IPS-20b (cell line): Measurements from ENCODE around the gene LLGL1.
"Not testable (repeated sequence)": the region's sequence is repeated elsewhere in the genome, so short reads cannot be mapped to it uniquely, and the experiment has no call there.

Source experiments
- H3K27ac ChIP-seq: one replicate; pipeline ENCODE4 v1.5.1; 2013; ENCODE audit warnings: low read length
- H3K27me3 ChIP-seq: 2 replicates; pipeline ENCODE4 v1.6.1; 2013; ENCODE audit warnings: mild to moderate bottlenecking, low read length, inconsistent platforms; ENCODE audit not compliant: insufficient read depth
- H3K36me3 ChIP-seq: 2 replicates; pipeline ENCODE4 v1.6.1; 2013; ENCODE audit warnings: low read depth, mild to moderate bottlenecking, inconsistent platforms, low read length, moderate library complexity; ENCODE audit not compliant: insufficient read depth
- H3K4me1 ChIP-seq: 2 replicates; pipeline ENCODE4 v1.6.1; 2013; ENCODE audit warnings: mild to moderate bottlenecking, control low read depth, inconsistent platforms, low read length, moderate library complexity; ENCODE audit not compliant: insufficient read depth
- H3K4me3 ChIP-seq: 2 replicates; pipeline ENCODE4 v1.5.1; 2013; ENCODE audit warnings: mild to moderate bottlenecking, low read length, inconsistent platforms
- H3K9ac ChIP-seq: 2 replicates; pipeline ENCODE4 v1.6.1; 2013; ENCODE audit warnings: low read depth, mild to moderate bottlenecking, inconsistent platforms, low read length, moderate library complexity
- H3K9me3 ChIP-seq: 2 replicates; pipeline ENCODE4 v1.6.1; 2013; ENCODE audit warnings: mild to moderate bottlenecking, low read depth, low read length, inconsistent platforms; ENCODE audit not compliant: insufficient read depth

Gene LLGL1

DNA sequence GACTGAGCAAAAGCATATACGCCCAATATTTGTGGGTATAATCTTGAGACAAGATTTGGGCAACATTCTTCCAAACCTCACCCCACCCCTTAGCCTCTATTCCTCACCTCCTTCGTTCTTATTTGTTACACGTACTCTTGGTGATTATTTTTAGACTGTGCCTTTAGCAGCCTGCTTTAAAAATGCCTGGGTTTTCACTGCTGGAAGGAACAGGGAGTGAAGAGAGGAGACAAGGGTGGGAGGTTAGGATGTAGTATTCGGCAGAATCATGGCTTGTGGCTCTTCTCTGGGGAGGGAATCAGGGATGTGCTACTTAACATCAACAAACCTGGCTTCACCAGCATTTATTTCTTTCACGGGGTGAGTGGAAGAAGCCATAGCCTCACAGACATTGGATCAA, 30.2 kb upstream of the LLGL1 start:
- no peaks in the 10 kb centered on the region for H3K9me3 ChIP-seq
- no peak overlapping the region for H3K9ac ChIP-seq
- H3K27ac ChIP-seq: no peak overlapping the region
- no peak overlapping the region for H3K4me3 ChIP-seq
- peaks cover 55% of the 10 kb centered on the region for H3K36me3 ChIP-seq
- peaks cover 2% of the 10 kb centered on the region; the same call in 1 of the 2 replicates for H3K4me1 ChIP-seq
- H3K27me3 ChIP-seq: no peaks in the 10 kb centered on the region

- H3K27ac ChIP-seq: no peak overlapping the region
- H3K4me3 ChIP-seq: no peak overlapping the region
- peaks cover 55% of the 10 kb centered on the region for H3K36me3 ChIP-seq
- peaks cover 2% of the 10 kb centered on the region; the same call in 1 of the 2 replicates for H3K4me1 ChIP-seq
- H3K9me3 ChIP-seq: no peaks in the 10 kb centered on the region
- H3K9ac ChIP-seq: no peak overlapping the region
- no peaks in the 10 kb centered on the region for H3K27me3 ChIP-seq
Observed at GRCh38 chr17:18197535-18198194, 27.8 kb upstream of the LLGL1 start.

GRCh38 chr17:18198530-18198929, 26.9 kb upstream of the LLGL1 start:
- no peak overlapping the region for H3K4me3 ChIP-seq
- no peak overlapping the region for H3K9ac ChIP-seq
- H3K9me3 ChIP-seq: no peaks in the 10 kb centered on the region
- H3K27me3 ChIP-seq: no peaks in the 10 kb centered on the region
- peaks cover 5% of the 10 kb centered on the region for H3K4me1 ChIP-seq
- no peak overlapping the region for H3K27ac ChIP-seq
- peaks cover 56% of the 10 kb centered on the region for H3K36me3 ChIP-seq

DNA sequence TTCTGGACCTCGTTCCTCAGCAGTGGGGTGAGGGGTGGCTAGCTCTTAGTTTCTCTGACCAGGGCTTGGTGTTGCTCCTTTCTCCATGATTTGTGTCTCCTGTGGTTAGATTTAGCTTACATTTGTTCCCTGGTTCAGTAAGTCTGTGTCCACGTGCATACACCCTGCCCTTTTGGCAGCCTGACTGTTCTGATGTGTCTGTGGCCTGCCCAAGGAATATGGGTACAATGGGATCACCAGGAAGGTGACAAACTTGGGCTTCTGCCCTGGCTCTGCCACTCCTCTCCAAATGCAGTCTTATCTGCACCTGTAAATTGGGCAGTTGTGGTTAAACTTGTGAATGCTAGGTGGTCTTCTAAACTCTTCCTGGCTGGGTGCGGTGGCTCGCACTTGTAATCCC, 24.3 kb upstream of the LLGL1 start:
- Histone ChIP-seq H3K9ac (no peak overlapping the region), H3K27ac (no peak overlapping the region), H3K9me3 (no peaks in the 10 kb centered on the region), H3K27me3 (no peaks in the 10 kb centered on the region), H3K4me3 (no peak overlapping the region), H3K4me1 (peaks cover 5% of the 10 kb centered on the region), H3K36me3 (peaks cover 55% of the 10 kb centered on the region)

GRCh38 chr17:18203308-18203707, 22.1 kb upstream of the LLGL1 start:
- peaks cover 5% of the 10 kb centered on the region for H3K4me1 ChIP-seq
- no peak overlapping the region for H3K4me3 ChIP-seq
- H3K27me3 ChIP-seq: no peaks in the 10 kb centered on the region
- no peaks in the 10 kb centered on the region for H3K9me3 ChIP-seq
- H3K27ac ChIP-seq: no peak overlapping the region
- no peak overlapping the region for H3K9ac ChIP-seq
- H3K36me3 ChIP-seq: peaks cover 55% of the 10 kb centered on the region

- H3K9ac ChIP-seq: no peak overlapping the region
- no peak overlapping the region for H3K27ac ChIP-seq
- no peaks in the 10 kb centered on the region for H3K9me3 ChIP-seq
- peaks cover 64% of the 10 kb centered on the region for H3K36me3 ChIP-seq
- H3K27me3 ChIP-seq: no peaks in the 10 kb centered on the region
- H3K4me3 ChIP-seq: no peak overlapping the region
- peaks cover 3% of the 10 kb centered on the region for H3K4me1 ChIP-seq
Observed at GRCh38 chr17:18205861-18206260, 19.6 kb upstream of the LLGL1 start.

- Histone ChIP-seq H3K27me3 (no peaks in the 10 kb centered on the region), H3K36me3 (peaks cover 64% of the 10 kb centered on the region), H3K9me3 (no peaks in the 10 kb centered on the region), H3K9ac (no peak overlapping the region), H3K27ac (no peak overlapping the region), H3K4me1 (peaks cover 3% of the 10 kb centered on the region), H3K4me3 (no peak overlapping the region)
Observed at GRCh38 chr17:18206962-18207361, 18.5 kb upstream of the LLGL1 start.

DNA sequence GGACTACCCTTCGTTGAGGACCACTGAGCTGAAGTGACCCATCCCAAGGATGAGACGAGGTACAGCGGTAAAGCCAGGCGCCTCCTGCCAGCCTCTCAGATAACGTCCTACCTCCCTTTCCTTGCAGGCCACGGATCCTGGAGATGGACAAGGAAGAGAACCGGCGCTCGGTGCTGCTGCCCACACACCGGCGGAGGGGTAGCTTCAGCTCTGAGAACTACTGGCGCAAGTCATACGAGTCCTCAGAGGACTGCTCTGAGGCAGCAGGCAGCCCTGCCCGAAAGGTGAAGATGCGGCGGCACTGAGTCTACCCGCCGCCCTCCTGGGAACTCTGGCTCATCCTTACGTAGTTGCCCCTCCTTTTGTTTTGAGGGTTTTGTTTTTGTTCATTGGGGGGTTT, 17.3 kb upstream of the LLGL1 start:
- no peaks in the 10 kb centered on the region for H3K27me3 ChIP-seq
- no peak overlapping the region for H3K27ac ChIP-seq
- H3K36me3 ChIP-seq: peaks cover 64% of the 10 kb centered on the region
- peaks cover 1% of the 10 kb centered on the region for H3K4me1 ChIP-seq
- no peaks in the 10 kb centered on the region for H3K9me3 ChIP-seq
- H3K9ac ChIP-seq: no peak overlapping the region
- no peak overlapping the region for H3K4me3 ChIP-seq

DNA sequence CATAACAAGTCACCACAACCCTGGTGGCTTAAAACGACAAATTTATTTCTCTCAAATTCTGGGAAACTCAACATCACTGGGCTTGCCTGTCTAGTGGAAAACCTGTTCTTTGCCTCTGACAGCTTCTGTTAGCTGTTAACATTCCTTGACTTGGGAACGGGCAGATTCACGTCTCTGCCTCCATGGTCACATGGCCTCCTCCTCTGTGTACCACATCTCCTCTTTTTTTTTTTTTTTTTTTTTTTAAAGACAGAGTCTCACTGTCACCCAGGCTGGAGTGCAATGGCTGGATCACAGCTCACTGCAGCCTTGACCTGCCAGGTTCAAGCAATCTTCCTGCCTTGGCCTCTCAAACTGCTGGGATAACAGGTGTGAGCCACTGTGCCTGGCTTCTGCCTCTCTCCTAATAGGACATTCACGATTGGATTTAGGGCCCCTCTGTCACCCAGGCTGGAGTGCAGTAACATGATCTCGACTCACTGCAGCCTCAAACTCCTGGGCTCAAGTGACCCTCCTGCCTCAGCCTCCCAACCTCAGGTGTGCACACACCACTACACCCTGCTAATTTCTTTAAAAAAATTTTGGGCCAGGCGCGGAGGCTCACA, 11.7 kb upstream of the LLGL1 start:
- H3K4me1 ChIP-seq: no peaks in the 10 kb centered on the region
- H3K36me3 ChIP-seq: peaks cover 20% of the 10 kb centered on the region
- no peak overlapping the region for H3K9ac ChIP-seq
- H3K4me3 ChIP-seq: no peak overlapping the region
- H3K27me3 ChIP-seq: no peaks in the 10 kb centered on the region
- H3K9me3 ChIP-seq: no peaks in the 10 kb centered on the region
- no peak overlapping the region for H3K27ac ChIP-seq

DNA sequence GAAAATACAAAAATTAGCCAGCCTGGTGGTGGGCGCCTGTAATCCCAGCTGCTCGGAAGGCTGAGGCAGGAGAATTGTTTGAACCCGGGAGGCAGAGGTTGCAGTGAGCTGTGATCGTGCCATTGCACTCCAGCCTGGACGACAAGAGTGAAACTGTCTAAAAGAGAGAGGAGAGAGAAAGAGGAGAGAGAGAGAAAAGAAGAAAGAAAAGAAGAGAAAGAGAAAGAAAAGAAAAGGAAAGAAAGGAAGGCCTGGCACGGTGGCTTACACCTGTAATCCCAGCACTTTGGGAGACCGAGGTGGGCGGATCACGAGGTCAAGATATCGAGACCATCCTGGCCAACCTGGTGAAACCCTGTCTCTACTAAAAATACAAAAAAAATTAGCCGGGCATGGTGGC, 8.5 kb upstream of the LLGL1 start:
- H3K27me3 ChIP-seq, H3K27ac ChIP-seq, H3K9me3 ChIP-seq, H3K4me3 ChIP-seq, H3K9ac ChIP-seq, H3K36me3 ChIP-seq, H3K4me1 ChIP-seq: not testable (repeated sequence)

DNA sequence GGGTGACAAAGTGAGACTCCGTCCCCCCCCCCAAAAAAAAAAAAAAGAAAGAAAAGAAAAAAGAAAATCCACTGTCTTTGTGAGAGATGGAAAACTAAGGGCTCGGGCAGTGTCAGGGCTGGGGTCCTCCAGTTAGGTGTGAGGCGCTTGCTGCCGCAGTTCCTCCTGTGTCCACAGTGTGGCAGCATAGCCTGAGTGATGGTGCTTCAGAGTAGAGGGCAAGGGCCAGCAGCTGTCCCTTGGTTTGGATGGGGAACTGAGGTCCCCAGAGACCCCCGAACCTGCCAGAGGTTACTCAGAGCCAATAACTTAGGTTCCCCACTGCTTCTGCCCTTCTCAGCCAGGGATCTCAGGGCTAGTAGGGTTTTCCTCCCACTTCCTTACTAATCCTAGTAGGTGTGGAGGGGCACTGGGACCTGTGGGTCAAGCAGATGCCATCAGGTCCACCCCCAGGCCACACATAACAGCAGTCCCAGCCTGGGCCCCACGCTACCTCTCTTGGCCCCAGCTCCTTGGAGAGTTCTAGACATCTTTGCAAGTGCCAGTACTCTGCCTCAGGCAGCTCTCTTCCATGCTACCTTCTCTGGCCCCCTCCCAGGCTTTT, 7.9 kb upstream of the LLGL1 start:
- Histone ChIP-seq H3K4me3 (no peak overlapping the region), H3K27ac (no peak overlapping the region), H3K4me1 (no peaks in the 10 kb centered on the region), H3K27me3 (no peaks in the 10 kb centered on the region), H3K9ac (no peak overlapping the region), H3K36me3 (no peaks in the 10 kb centered on the region), H3K9me3 (no peaks in the 10 kb centered on the region)

DNA sequence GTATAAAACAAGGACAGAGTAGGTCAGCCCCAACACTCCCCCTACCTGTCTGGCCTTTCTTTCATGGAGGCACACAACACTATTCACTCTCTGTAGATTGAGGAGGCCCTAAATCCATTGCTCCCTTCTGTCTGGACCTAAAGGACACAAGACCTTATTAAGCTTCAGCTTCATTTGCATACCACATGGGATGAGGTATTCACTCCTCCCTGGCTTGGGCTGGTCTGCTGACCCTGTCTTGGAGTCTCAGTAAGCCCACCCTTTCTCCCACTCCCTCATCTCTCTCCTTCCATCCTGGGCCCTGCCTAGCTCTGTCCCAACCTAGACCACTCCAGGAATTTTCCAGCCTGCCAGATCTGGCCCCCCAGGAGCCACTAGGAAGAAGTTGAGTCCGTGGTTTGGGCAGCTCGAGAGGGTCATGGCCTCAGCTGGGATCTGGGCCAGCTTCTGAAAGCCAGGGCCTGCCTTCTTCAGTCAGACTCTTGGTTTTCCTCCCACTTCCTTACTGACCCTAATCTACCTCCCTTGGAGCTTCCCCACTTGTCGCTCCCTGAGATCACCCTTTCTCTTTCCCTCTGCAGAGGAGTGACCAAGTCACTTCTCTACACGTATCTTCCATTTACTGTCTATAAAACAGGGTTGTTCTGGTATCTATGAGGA, 6.5 kb upstream of the LLGL1 start:
- Histone ChIP-seq H3K27me3 (no peaks in the 10 kb centered on the region), H3K4me3 (no peak overlapping the region), H3K9ac (no peak overlapping the region), H3K4me1 (peaks cover under 1% of the 10 kb centered on the region; the same call in 1 of the 2 replicates), H3K27ac (no peak overlapping the region), H3K36me3 (no peaks in the 10 kb centered on the region), H3K9me3 (no peaks in the 10 kb centered on the region)
